ENCODE results near the gene REG1A.

REG1A gene

GRCh38 chr2:79112269-79112668 lies 8.0 kb upstream of the REG1A start (continued):
- TF ChIP-seq TSHZ2 (CRISPR knock-in tag; IDR thresholded peaks at IDR 0.05), result no peak

- TF ChIP-seq ZFP3 (CRISPR knock-in tag; IDR thresholded peaks at IDR 0.05), result no peak
- TF ChIP-seq ZFP30 (CRISPR knock-in tag; IDR thresholded peaks at IDR 0.05), result no peak
- no peak for TF ChIP-seq PPARA (CRISPR knock-in tag; IDR thresholded peaks at IDR 0.05; ENCODE audit: borderline replicate concordance)
- no peak for TF ChIP-seq GLIS3 (CRISPR knock-in tag; IDR thresholded peaks at IDR 0.05)
- TF ChIP-seq CSDC2 (CRISPR knock-in tag; IDR thresholded peaks at IDR 0.05), result no peak
- TF ChIP-seq ZNF8 (CRISPR knock-in tag; IDR thresholded peaks at IDR 0.05), result no peak
- no peak for ATAC-seq
Observed at GRCh38 chr2:79114797-79115494, 5.3 kb upstream of the REG1A start.

- TF ChIP-seq CREB5 (CRISPR knock-in tag; IDR thresholded peaks at IDR 0.05; ENCODE audit: low read depth), result no peak
- no peak for TF ChIP-seq ZC3H10 (CRISPR knock-in tag; IDR thresholded peaks at IDR 0.05)
- TF ChIP-seq TCF4 (CRISPR knock-in tag; IDR thresholded peaks at IDR 0.05; ENCODE audit: borderline replicate concordance), result no peak
- no peak for TF ChIP-seq CSRNP3 (CRISPR knock-in tag; IDR thresholded peaks at IDR 0.05)
- TF ChIP-seq TSHZ2 (CRISPR knock-in tag; IDR thresholded peaks at IDR 0.05), result no peak
- TF ChIP-seq PATZ1 (CRISPR knock-in tag; IDR thresholded peaks at IDR 0.05; ENCODE audit: borderline replicate concordance), result no peak
- no peak for TF ChIP-seq RARB (CRISPR knock-in tag; IDR thresholded peaks at IDR 0.05)
- TF ChIP-seq ZFP30 (CRISPR knock-in tag; IDR thresholded peaks at IDR 0.05), result no peak
- no peak for TF ChIP-seq ESRRG (CRISPR knock-in tag; IDR thresholded peaks at IDR 0.05)
- no peak for TF ChIP-seq GLIS3 (CRISPR knock-in tag; IDR thresholded peaks at IDR 0.05)
- ATAC-seq, result no peak
Observed at GRCh38 chr2:79116997-79117928, 3.0 kb upstream of the REG1A start.

GRCh38 chr2:79122676-79123075 lies 2.4 kb downstream of the REG1A start:
- no peak for ATAC-seq
- TF ChIP-seq CREB5 (CRISPR knock-in tag; IDR thresholded peaks at IDR 0.05; ENCODE audit: low read depth) (no peak), ZC3H10 (CRISPR knock-in tag; IDR thresholded peaks at IDR 0.05) (no peak), RARB (CRISPR knock-in tag; IDR thresholded peaks at IDR 0.05) (no peak), ZNF565 (CRISPR knock-in tag; conservative IDR thresholded peaks at IDR 0.05; ENCODE audit: low read depth) (no peak), TOX (CRISPR knock-in tag; IDR thresholded peaks at IDR 0.05; ENCODE audit: borderline replicate concordance) (no peak), BACH2 (CRISPR knock-in tag; IDR thresholded peaks at IDR 0.05; ENCODE audit: borderline replicate concordance) (no peak), ISL1 (CRISPR knock-in tag; IDR thresholded peaks at IDR 0.05) (no peak), ZNF70 (CRISPR knock-in tag; IDR thresholded peaks at IDR 0.05) (no peak), ESRRG (CRISPR knock-in tag; IDR thresholded peaks at IDR 0.05) (no peak), TCF4 (CRISPR knock-in tag; IDR thresholded peaks at IDR 0.05; ENCODE audit: borderline replicate concordance) (no peak)

All from SK-N-SH treated with all-trans-retinoic acid at 6 μM for 48 hours (cell line).